ENCODE measurements around the gene ARHGEF9. TPM values are rescaled to one million over a fixed set of nuclear protein-coding genes. Genes with fewer than 3 reads are reported as not detected.

ARHGEF9 gene
- total RNA-seq, 1 donor from 2014 or later, result 20.9 TPM

DNA sequence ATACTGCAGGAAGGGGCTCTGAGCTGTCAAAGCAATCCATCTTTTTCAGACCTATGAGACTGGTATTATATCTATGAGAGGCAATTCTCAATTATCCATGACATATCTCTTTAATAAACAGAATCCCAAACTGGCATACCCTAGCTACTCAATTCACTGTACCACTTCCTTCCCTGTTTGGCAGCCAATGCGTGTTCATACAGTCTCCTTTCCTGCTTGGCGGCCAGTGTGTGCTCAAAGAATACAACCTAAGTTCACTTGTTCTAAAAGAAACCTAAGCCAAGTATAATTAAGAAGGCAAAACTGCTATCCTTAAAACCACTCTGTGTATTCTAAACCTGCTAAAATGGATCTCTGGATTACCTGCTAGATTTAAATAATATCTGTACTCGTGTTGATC is 38.3 kb downstream of the ARHGEF9 start:
- no peak overlapping the region for H3K27ac Mint-ChIP-seq
- peaks cover 9% of the 10 kb centered on the region for H3K9me3 Mint-ChIP-seq (ENCODE audit: low read depth)
- no peaks in the 10 kb centered on the region for H3K27me3 Mint-ChIP-seq
- no peak overlapping the region for H3K4me3 Mint-ChIP-seq (ENCODE audit: low read depth)
- peaks cover 5% of the 10 kb centered on the region for H3K4me1 Mint-ChIP-seq (ENCODE audit: low read depth)
- H3K36me3 Mint-ChIP-seq (ENCODE audit: insufficient read depth), result peaks cover 1% of the 10 kb centered on the region
- TF ChIP-seq, protein P1, sequence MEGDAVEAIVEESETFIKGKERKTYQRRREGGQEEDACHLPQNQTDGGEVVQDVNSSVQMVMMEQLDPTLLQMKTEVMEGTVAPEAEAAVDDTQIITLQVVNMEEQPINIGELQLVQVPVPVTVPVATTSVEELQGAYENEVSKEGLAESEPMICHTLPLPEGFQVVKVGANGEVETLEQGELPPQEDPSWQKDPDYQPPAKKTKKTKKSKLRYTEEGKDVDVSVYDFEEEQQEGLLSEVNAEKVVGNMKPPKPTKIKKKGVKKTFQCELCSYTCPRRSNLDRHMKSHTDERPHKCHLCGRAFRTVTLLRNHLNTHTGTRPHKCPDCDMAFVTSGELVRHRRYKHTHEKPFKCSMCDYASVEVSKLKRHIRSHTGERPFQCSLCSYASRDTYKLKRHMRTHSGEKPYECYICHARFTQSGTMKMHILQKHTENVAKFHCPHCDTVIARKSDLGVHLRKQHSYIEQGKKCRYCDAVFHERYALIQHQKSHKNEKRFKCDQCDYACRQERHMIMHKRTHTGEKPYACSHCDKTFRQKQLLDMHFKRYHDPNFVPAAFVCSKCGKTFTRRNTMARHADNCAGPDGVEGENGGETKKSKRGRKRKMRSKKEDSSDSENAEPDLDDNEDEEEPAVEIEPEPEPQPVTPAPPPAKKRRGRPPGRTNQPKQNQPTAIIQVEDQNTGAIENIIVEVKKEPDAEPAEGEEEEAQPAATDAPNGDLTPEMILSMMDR (IDR thresholded peaks at IDR 0.05; ENCODE audit: unreplicated experiment), result no peak
- DNase-seq (ENCODE audit: low spot score, unreplicated experiment), result no peak

GRCh38 chrX:63746278-63746677 is 38.7 kb downstream of the ARHGEF9 start:
- Mint-ChIP-seq H3K4me3 (ENCODE audit: low read depth) (no peak overlapping the region), H3K9me3 (ENCODE audit: low read depth) (peaks cover 11% of the 10 kb centered on the region), H3K36me3 (ENCODE audit: insufficient read depth) (peaks cover 1% of the 10 kb centered on the region), H3K4me1 (ENCODE audit: low read depth) (peaks cover 5% of the 10 kb centered on the region), H3K27me3 (no peaks in the 10 kb centered on the region), H3K27ac (no peak overlapping the region)
- TF ChIP-seq, protein P1 (IDR thresholded peaks at IDR 0.05; ENCODE audit: unreplicated experiment), result no peak
- DNase-seq (ENCODE audit: low spot score, unreplicated experiment), result no peak

- TF ChIP-seq, protein P1 (IDR thresholded peaks at IDR 0.05; ENCODE audit: unreplicated experiment), result no peak
- Mint-ChIP-seq H3K4me3 (ENCODE audit: low read depth) (no peak overlapping the region), H3K27ac (no peak overlapping the region), H3K4me1 (ENCODE audit: low read depth) (peaks cover 5% of the 10 kb centered on the region), H3K27me3 (no peaks in the 10 kb centered on the region), H3K36me3 (ENCODE audit: insufficient read depth) (peaks cover 1% of the 10 kb centered on the region), H3K9me3 (ENCODE audit: low read depth) (peaks cover 11% of the 10 kb centered on the region)
- DNase-seq (ENCODE audit: low spot score, unreplicated experiment), result no peak
Observed at GRCh38 chrX:63744850-63745394, 40.1 kb downstream of the ARHGEF9 start.

GRCh38 chrX:63743596-63743995 is 41.4 kb downstream of the ARHGEF9 start:
- Mint-ChIP-seq H3K4me1 (ENCODE audit: low read depth) (peaks cover 5% of the 10 kb centered on the region), H3K36me3 (ENCODE audit: insufficient read depth) (peaks cover 1% of the 10 kb centered on the region), H3K4me3 (ENCODE audit: low read depth) (no peak overlapping the region), H3K27me3 (no peaks in the 10 kb centered on the region), H3K9me3 (ENCODE audit: low read depth) (peaks cover 11% of the 10 kb centered on the region), H3K27ac (no peak overlapping the region)
- TF ChIP-seq, protein P1 (IDR thresholded peaks at IDR 0.05; ENCODE audit: unreplicated experiment), result no peak
- DNase-seq (ENCODE audit: low spot score, unreplicated experiment), result no peak

DNA sequence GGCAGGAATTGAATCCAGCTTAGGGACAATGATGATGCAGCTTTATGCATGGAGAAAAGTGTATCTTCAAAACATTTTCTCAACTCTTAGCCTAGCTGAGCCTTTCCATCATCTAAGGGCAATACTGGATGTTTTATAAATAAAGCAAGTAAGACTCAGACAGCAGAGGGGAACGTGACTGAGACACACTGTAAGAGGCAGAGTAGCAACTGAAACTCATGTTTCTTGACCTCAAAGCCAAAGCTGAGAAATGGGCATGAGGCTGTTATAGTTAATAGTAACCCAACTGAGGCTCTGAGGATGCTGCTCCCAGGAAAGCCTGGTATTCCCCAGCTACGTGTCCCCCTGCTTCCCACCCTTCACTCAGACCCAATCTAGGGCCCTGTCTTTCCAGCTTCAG is 44.6 kb downstream of the ARHGEF9 start:
- H3K4me3 Mint-ChIP-seq (ENCODE audit: low read depth), result no peak overlapping the region
- H3K36me3 Mint-ChIP-seq (ENCODE audit: insufficient read depth), result peaks cover 1% of the 10 kb centered on the region
- DNase-seq (ENCODE audit: low spot score, unreplicated experiment), result no peak
- no peaks in the 10 kb centered on the region for H3K27me3 Mint-ChIP-seq
- H3K27ac Mint-ChIP-seq, result no peak overlapping the region
- no peaks in the 10 kb centered on the region for H3K4me1 Mint-ChIP-seq (ENCODE audit: low read depth)
- H3K9me3 Mint-ChIP-seq (ENCODE audit: low read depth), result peaks cover 13% of the 10 kb centered on the region
- TF ChIP-seq, protein P1 (IDR thresholded peaks at IDR 0.05; ENCODE audit: unreplicated experiment), result no peak
